ENCODE results near the gene ZNF850. TPM values are rescaled to one million over a fixed set of nuclear protein-coding genes. Genes with fewer than 3 reads are reported as not detected.

The ZNF850 gene
- total RNA-seq, 1 donor from 2014 or later = 11.1 TPM

GRCh38 chr19:36719687-36720556 lies 52.7 kb downstream of the ZNF850 start:
- Mint-ChIP-seq H3K4me3 (no peak overlapping the region), H3K9me3 (peaks cover 56% of the 10 kb centered on the region), H3K4me1 (no peaks in the 10 kb centered on the region)

GRCh38 chr19:36709423-36709822 lies 63.2 kb downstream of the ZNF850 start:
- no peak overlapping the region for H3K4me3 Mint-ChIP-seq
- peaks cover 70% of the 10 kb centered on the region for H3K9me3 Mint-ChIP-seq
- no peak overlapping the region for H3K27ac Mint-ChIP-seq
- TF ChIP-seq CTCF (IDR thresholded peaks at IDR 0.05; ENCODE audit: unreplicated experiment) = no peak
- H3K27me3 Mint-ChIP-seq (ENCODE audit: low read depth) = no peaks in the 10 kb centered on the region
- H3K4me1 Mint-ChIP-seq = no peaks in the 10 kb centered on the region
- H3K36me3 Mint-ChIP-seq = peaks cover 97% of the 10 kb centered on the region
- no peak for DNase-seq (ENCODE audit: low spot score in 2 of 2, unreplicated experiment in 2 of 2)

More at GRCh38 chr19:36719687-36720556, 52.7 kb downstream of the ZNF850 start:
- no peak for TF ChIP-seq CTCF (IDR thresholded peaks at IDR 0.05; ENCODE audit: unreplicated experiment)
- Mint-ChIP-seq H3K36me3 (peaks cover 66% of the 10 kb centered on the region), H3K27ac (no peak overlapping the region), H3K27me3 (ENCODE audit: low read depth) (no peaks in the 10 kb centered on the region)
- no peak for DNase-seq (ENCODE audit: low spot score in 2 of 2, unreplicated experiment in 2 of 2)

- H3K9me3 Mint-ChIP-seq = peaks cover 62% of the 10 kb centered on the region
These were observed 65.5 kb downstream of the ZNF850 start for GRCh38 chr19:36707134-36707533.

GRCh38 chr19:36688058-36688457 lies 84.5 kb downstream of the ZNF850 start:
- Mint-ChIP-seq H3K4me3 (peak overlapping the region; percentile 97), H3K27me3 (ENCODE audit: low read depth) (no peaks in the 10 kb centered on the region), H3K9me3 (peaks cover 18% of the 10 kb centered on the region), H3K36me3 (peaks cover 46% of the 10 kb centered on the region), H3K4me1 (peaks cover 26% of the 10 kb centered on the region), H3K27ac (peak overlapping the region; percentile 97)
- no peak for TF ChIP-seq CTCF (IDR thresholded peaks at IDR 0.05; ENCODE audit: unreplicated experiment)
- no peak for DNase-seq (ENCODE audit: low spot score in 2 of 2, unreplicated experiment in 2 of 2)

More at GRCh38 chr19:36707134-36707533, 65.5 kb downstream of the ZNF850 start:
- DNase-seq (ENCODE audit: low spot score in 2 of 2, unreplicated experiment in 2 of 2) = no peak
- Mint-ChIP-seq H3K27me3 (ENCODE audit: low read depth) (no peaks in the 10 kb centered on the region), H3K4me3 (no peak overlapping the region), H3K27ac (no peak overlapping the region), H3K36me3 (peaks cover 87% of the 10 kb centered on the region), H3K4me1 (no peaks in the 10 kb centered on the region)
- no peak for TF ChIP-seq CTCF (IDR thresholded peaks at IDR 0.05; ENCODE audit: unreplicated experiment)

- H3K27me3 Mint-ChIP-seq (ENCODE audit: low read depth) = no peaks in the 10 kb centered on the region
- peak within 1 kb of the TSS; percentile 97 for H3K27ac Mint-ChIP-seq
- H3K4me1 Mint-ChIP-seq = peaks cover 26% of the 10 kb centered on the region
- H3K36me3 Mint-ChIP-seq = peaks cover 43% of the 10 kb centered on the region
- no peak for TF ChIP-seq CTCF (IDR thresholded peaks at IDR 0.05; ENCODE audit: unreplicated experiment)
- peaks cover 18% of the 10 kb centered on the region for H3K9me3 Mint-ChIP-seq
- peak; percentile 97 to 98 for DNase-seq (ENCODE audit: low spot score in 2 of 2, unreplicated experiment in 2 of 2)
- H3K4me3 Mint-ChIP-seq = peak within 1 kb of the TSS; percentile 97
These were observed 85.2 kb downstream of the ZNF850 start, which contains the start of gene ZNF567 for GRCh38 chr19:36687214-36688056. Gene ZNF567 (plus strand): TSS chr19:36687612. CDS start chr19:36694868, 7,256 bp downstream.
